Stimulated activated naive CD8-positive, alpha-beta T cell treated with anti-CD3 and anti-CD28 coated beads, Interleukin-15, Interleukin-2, amounts not matched to agents 100 U/mL and 50 U/mL, for 24 hours (primary cell): ENCODE data around the gene NT5E.
"Not testable (repeated sequence)": the region's sequence is repeated elsewhere in the genome, so short reads cannot be mapped to it uniquely, and the experiment has no call there.

Source experiments
- ATAC-seq: fragments of 150-1000 bp; cut with Tn5 transposase; one replicate; pipeline ENCODE4 v1.10.0; 2021
- DNase-seq: peaks from one replicate; pipeline ENCODE4 v3.0.0; 2021

The NT5E gene

DNA sequence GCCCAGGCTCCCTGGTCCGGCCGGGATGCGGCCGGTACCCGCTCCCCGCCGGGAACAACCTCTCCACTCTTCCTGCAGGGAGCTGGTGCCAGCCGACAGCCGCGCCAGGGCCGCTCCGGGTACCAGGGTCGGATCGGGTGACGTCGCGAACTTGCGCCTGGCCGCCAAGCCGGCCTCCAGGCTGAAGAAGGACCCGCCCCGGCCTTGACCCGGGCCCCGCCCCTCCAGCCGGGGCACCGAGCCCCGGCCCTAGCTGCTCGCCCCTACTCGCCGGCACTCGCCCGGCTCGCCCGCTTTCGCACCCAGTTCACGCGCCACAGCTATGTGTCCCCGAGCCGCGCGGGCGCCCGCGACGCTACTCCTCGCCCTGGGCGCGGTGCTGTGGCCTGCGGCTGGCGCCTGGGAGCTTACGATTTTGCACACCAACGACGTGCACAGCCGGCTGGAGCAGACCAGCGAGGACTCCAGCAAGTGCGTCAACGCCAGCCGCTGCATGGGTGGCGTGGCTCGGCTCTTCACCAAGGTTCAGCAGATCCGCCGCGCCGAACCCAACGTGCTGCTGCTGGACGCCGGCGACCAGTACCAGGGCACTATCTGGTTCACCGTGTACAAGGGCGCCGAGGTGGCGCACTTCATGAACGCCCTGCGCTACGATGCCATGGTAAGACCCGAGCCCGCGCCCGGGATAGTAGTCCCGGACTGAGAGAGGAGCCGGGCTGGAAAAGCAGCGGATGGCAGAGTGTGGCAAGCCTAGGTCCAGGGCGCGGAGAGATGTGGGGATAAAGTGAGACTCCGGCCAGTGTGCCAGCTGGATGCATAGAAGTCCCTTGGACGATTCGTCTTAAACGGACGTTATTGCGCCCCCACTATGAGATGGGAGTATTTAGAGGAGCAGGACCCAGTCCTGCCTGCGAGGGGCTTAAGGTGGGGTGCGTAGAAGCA lies at the start of gene NT5E:
NT5E (plus strand) TSS at position 266 of the 942 bp plus-strand sequence; CDS start at position 323, 57 bp downstream.
- ATAC-seq (peak; percentile 57), DNase-seq (peak; percentile 73)

DNA sequence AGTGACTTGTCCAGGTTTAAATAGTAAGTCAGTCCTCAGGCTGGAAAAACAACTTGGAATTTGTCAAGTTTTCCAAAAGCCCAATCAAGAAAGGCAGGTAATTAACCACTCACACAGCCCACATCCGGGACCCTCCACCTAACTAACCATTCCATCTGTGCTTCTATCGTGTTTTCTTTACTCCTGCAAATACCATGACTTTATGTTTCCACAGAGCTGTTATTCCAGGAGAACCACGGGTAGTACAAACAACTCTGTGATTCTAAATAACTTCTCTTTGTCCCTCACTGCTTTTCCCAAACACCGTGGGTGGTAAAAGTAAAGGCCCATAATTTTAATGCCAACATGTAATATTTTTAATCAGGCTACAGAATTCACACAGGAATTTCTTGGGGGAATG lies 49.6 kb upstream of the NT5E start:
- ATAC-seq, result no peak
- DNase-seq, result no peak

DNA sequence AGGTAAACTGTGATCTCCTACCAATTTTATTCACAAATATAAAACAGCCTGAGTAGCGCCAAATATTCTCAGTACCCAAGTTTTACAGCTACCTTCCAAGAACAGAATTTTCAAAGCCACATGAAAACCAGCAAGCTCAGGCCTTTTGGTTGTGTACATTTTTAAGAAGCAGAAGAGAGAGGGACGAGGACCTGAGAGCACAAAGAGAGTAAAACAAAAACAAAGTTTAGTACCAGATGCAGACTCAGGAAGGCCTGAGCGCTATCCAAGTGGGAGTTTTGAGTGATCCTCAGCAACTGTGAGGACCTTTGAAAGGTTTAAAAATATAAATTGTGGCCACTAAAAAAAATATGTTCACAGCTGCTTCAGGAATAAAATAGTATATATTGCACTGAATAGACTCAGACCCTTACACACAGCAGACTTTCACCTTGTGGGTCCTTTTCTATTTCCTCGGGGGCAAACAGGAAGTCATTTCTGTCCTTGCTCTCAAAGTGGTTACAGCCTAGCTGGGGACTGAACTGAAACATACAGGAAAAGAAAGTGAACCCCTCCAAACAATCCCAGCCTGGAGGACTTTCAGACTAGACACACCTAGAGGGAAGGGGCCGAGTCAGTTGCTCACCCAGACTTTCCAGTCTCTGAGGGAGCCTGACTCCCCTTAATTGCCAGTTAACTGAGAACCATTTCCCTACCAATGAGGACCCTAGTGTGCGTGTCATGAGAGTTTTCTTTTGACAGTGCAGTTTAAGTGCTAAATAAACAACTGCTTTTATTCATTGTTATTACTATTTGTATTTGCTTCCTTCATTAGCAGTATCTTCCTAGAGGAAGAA lies 48.5 kb upstream of the NT5E start:
- no peak for DNase-seq
- peak; percentile 30 for ATAC-seq

DNA sequence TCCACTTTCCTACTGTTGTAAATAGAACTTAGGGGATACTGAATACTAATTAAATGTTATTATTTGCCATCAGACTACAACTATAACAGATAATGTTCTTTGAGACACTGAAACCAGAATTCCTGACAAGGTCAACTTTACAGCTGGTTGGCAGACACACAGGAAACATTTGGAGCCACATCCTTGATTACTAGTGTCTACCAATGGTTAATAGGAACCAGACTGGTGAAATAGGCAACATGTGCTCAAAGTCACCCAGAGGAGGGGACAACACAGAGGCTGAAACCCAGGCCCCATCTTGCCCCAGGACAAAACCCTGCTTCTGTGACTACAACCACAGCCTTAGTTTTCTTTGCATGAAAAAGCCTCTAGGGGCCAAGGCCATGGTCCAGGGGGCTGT lies 47.8 kb upstream of the NT5E start:
- DNase-seq, result no peak
- no peak for ATAC-seq

DNA sequence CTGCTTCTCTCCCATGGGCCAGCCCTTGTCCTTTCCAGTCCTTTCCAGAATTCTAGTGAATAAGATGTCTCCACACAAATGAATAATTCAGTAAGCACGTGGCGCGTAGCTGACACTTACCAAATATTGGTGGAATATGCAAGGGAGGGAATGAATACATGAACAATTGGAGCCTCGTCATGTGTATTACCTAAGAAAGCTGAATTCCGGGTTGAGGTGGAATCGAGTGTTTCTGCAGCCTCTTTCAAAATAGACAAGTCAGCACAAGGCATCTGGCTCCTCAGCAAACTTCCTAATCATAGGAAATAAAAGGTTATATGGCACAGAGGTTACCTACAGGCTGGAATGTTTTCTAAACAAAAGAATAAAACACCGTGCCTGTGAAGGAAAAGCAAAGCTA lies 47.0 kb upstream of the NT5E start:
- DNase-seq, result no peak
- ATAC-seq, result no peak

DNA sequence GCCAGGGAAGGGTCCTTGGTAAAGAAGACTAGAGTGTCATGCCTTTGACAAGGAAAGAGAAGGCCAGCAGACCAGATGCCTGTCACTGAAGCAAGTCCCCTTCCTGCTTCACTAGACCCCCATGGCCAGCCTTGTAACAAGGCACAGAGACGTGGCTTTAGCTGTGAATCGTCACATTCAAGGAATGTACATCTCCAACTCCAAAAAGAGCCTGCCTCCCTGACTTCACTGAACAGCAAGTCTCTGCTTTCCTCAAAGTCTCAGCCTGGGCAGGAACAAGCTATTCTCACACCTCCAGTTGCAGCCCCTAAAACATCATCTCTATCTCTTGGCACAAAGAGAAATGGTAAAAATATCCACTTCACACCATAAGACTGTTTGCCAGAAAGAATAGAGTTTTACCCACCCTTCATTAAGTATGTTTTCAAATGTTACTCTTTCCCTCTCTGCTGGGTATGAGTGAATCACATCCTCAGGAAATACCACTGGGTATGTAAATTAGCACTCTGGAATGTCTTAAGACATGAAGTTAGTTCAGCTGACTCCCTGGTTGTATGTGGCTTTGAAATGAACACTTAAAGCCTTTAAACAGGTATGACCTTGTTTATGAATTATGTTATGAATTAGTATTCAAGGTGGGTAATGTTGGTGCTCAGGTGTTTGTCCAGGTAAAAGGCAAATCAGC lies 46.4 kb upstream of the NT5E start:
- no peak for DNase-seq
- ATAC-seq, result peak; percentile 57

DNA sequence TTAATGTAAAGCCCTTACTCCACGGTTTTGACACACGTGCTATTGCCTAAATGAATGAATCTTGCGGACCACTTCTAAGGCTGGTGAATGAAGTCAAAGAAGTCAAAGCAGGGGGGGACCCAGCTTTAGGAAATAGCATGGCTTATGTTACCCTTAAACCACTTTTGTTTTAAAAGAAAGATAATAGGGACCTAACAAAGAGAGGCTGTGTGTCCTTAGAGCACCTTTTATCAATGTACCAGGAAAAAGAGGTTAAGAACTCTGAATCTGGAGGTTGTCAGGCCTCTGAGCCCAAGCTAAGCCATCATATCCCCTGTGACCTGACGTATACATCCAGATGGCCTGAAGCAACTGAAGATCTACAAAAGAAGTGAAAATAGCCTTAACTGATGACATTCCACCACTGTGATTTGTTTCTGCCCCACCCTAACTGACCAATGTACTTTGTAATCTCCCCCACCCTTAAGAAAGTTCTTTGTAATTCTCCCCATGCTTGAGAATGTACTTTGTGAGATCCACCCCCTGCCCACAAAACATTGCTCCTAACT lies 45.8 kb upstream of the NT5E start:
- ATAC-seq, DNase-seq: not testable (repeated sequence)

DNA sequence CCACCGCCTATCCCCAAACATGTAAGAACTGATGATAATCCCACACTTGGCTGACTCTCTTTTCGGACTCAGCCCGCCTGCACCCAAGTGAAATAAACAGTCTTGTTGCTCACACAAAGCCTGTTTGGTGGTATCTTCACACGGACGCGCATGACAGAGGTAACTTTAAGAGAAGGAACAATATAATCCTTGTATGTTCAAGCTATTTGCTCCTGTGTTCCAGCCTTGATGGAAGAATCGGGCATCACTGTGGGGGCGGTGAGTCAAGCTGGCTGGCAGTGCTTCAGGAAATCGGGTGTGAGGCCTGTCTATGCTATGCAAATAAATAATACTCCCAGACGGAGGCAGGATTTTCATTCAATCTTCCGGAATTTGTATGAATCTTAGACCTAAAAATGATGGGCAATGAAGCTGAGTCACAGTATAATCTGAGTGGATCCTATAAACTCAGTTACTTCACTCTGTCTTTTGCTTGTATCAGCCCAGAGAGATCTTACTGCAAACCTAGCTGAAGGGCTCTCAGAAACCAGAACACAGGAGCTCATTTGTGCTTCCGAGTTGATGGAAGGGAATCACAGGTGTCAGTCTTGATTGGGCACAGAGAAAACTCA lies 45.2 kb upstream of the NT5E start:
- DNase-seq, result no peak
- no peak for ATAC-seq

DNA sequence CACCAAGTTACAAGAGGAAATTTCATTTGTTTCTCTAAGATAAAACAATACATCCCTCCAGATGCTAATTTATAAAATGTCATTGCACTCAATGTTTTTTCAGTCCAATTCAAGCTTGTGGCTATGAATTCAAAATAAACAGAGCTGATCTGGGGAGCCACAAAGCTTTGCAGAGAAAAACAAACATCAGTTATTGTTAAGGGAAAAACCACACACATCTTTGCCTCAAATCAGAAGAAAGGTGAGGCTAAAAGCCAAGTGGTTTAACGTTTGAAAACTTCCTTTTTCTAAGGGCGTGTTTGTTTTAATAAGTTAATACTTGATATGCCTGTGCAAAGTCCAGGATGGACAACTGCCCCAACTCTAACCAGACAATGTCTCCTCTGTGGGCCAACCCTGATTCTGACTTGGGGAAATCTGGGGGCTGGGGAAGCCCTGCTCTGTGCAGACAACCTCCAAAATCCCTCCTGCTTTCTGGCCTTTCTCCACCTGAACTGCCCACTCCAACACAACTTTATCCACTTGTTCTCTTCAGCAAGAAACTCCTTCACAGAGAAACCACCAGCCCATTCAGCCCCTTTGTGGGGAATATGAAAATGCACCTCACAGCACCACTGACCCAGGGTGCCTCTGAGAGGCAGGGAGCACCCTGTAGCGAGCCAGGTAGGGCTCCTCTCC lies 44.6 kb upstream of the NT5E start:
- ATAC-seq, result no peak

DNA sequence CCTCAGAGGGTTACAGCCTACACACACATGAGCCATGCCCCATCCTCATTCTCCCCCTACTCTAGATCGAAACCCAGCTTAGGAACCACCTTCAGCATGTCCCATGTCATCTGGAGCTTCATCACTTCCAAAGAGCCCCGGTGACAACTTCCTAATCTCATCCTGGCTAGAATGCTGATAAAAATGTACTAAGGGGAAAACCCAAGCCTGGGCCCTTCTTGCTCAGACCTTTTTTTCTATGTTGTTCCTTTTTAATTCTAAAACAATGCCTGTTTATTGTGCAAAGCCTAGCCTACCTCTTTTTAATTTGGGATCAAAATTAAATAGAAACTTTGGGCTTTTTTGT lies 44.1 kb upstream of the NT5E start:
- DNase-seq, result no peak
- no peak for ATAC-seq

More for the DNA sequence above, 44.6 kb upstream of the NT5E start:
- no peak for DNase-seq

DNA sequence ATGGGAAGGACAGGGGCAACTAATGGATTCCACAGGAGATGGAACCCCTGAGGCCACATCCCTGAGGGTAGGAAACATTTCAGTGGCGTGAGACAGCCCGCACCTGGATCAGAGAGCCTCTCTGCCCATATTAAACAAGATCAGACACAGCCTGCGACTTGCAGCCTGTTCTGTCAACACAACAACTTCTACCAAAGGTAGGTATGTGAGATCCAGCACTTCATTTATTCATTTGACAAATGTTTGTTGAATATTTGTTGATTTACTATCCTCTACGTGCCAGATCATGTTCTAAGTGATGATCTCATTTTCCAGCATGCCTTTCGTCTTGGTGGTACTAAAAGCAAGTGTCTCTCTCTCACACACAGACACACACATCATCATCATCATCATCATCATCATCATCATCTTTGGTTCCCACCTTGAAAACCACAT lies 43.2 kb upstream of the NT5E start:
- ATAC-seq, result no peak

DNA sequence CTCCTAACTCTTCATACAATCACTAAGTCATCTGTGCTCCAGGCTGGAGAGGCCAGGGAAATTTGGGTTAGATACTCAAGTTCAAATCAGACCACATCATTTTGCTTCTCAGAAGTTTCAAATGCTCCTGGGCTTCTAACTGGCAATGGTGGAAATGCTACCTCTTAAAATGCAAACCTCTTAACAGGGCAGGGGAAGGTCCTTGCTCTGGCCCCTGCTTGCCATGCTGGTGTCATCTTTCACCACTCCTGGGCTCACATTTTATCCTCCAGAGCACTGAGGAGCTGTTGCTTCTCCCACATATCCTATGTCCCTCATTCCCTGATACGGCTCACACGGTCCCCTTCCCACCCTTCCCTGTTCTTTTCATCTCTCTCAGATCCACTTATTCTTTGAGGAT lies 41.8 kb upstream of the NT5E start:
- DNase-seq (no peak), ATAC-seq (no peak)

More for the DNA sequence above, 43.2 kb upstream of the NT5E start:
- no peak for DNase-seq

DNA sequence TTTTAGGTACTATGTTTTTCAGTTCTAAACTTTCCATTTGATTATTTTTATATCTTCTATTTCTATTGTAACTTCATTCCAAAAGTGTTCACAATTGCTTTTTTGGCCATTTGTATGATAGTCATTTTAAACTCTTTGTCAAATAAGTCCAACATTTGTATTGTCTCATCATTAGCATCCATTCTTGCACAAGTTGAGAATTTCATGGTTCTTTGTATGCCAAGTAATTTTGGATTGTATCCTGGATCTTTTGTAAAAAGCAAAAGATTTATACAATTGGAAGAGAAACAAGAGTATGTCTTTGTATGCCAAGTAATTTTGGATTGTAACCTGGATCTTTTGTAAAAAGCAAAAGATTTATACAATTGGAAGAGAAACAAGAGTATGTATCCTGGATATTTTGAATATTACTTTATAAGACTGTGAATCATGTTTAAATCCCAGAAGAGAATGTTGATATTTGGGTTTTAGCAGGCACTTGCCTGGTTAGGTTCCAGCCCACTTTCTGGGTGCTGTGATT lies 36.9 kb upstream of the NT5E start:
- DNase-seq, result no peak
- no peak for ATAC-seq

DNA sequence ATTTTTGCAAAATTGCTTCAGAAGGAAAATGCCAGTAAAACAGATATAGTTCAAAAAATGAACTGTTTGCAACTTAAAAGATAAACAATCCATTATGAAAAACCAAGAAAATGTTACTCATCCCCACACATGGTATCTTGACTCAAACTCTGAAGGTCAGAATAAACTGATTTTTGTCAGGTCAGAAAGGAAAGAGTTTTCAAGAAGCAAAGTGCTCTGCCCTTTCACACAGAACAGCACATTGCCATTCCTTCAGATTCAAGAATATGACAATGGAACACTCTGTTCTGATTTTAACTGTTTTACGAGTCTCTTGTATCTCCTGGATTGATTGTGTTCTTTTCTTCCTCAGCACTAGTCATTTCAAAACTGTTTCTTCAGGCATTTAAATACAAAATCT lies 33.8 kb upstream of the NT5E start:
- DNase-seq, result no peak
- ATAC-seq, result peak; percentile 45

DNA sequence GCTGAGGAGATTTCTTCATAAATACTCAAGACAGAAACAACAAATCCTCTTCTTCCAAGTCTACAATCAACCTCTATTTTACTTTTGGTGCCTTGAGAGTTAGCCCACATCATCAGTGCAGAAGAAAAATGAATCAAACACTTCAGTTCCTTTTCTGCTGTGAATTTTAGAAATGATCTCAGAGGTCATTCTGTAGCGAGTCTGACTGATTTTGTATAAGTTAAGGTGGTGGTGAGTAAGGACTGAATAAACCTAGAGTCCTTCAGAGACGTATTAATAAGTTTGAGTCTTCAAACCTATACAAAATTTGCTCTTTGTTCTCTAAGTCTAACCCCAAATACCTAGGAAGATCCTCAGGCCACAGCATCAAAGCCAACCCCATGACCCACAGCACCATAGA lies 33.1 kb upstream of the NT5E start:
- no peak for DNase-seq

DNA sequence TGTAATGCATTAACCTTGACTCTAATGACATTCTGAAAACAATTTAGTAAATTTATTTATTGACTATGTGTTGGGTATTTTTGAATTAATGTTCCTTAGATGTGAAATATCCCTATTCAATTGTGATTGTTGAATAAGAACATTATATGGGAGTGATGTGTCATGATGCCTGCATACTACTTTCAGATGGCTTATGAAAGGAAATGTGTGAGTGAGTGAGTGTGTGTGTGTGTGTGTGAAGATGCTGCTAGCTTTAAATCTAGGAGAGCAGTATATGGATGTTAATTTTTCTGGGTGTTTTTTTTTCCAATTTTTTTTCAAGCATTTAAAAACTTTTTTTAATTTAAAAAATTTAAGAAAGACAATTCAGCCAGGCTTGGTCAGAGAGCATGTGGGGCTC lies 32.5 kb upstream of the NT5E start:
- ATAC-seq (no peak), DNase-seq (no peak)

More for the DNA sequence above, 33.1 kb upstream of the NT5E start:
- no peak for ATAC-seq

DNA sequence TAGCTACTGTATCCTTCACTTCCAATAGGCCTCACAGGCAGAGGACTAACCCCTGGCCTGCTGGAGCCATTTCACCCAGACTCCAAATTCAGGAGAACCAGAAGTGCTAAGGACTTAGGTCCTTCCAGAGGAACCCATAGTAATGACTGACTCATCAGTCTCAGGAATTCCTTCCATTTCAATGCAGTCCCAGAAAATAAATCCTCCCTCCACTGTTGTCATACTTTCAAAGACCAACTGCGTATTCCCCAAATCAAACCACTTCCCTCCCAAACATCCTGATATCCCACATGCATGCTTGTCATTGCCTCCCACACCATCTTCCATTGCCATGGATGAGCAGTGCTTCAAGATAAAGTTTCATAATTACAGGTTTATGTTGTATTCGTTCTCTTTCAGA lies 31.8 kb upstream of the NT5E start:
- ATAC-seq (no peak), DNase-seq (no peak)

DNA sequence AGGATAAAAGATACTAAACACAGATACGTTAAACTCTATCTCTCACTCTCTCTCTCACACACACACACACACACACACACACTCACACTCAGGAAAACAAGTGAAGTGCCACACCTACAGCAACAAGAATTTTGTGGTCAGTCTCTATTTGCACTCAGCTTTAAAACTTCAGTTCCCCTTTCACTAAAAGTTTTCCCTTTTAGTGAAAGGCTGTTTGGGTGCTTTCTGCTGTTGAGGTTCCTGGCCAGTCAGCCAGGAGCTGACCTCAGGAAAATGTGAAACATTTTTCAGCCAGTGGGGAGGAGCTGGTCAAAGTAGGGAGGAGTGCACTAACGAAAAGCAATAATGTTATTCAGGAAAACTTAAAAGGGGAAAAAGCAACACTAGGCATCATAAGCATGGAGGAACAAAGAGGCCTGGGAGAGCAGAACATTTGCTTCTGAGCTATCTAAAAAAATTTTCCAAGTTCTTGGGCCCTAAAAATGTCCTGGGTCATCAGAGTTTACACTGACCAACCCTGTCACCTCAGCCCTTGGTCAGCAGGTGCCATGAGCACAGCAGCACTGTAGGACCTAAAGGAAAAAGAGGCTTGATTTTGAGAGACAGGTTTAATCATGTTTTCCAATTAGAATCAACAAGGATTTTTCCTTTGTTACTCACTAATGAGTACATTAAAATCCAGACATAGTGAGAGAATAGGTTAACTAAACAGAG lies 30.7 kb upstream of the NT5E start:
- DNase-seq (no peak), ATAC-seq (no peak)

DNA sequence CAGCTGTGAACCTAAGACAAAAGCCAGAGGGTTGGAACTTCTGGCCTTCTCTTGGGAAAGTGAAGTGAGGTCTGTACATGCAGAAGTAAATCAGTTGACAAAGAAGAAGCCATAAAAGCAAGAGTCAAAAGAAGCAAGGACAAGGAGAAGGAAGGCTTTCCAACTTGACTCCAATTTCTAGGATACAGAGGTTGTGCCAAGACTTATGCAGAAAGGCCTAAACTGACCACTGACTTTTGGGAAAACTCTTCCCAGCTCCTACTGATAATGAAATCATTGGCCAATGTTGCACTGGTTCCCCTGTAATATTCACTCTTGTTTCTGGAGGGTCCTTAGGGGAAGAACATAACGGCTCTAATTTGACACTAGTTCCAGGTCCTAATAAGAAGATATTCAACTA lies 29.3 kb upstream of the NT5E start:
- no peak for DNase-seq
- ATAC-seq, result no peak

DNA sequence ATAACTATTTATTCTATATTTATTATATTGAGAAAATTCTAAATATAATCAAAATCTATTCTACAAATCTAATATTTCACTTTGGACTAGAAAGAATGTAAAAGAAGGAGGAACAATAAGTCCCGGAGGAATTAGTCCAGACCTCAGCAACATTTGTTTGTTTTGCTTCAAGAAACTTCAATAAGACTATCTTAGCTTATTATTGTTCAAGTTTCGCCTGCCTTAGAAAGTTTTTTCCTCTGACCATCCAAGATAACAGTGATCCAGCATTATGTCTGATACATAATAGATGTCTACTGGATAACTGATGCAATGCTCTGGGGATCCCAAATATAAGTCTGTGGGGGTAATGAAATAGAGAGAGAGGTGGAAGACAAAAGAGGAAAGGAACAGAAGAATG lies 28.7 kb upstream of the NT5E start:
- DNase-seq, result no peak

More for the DNA sequence above, 28.7 kb upstream of the NT5E start:
- no peak for ATAC-seq
